ENCODE data around the gene MYRIP. TPM values are rescaled to one million over a fixed set of nuclear protein-coding genes. Genes with fewer than 3 reads are reported as not detected.

Gene MYRIP
- total and polyA plus RNA-seq, 2 of the 4 experiments (the other 2 are of a cell fraction), result not detected

- no peaks in the 10 kb centered on the region for H4K20me1 ChIP-seq (ENCODE audit: insufficient read depth, low read length)
- H3K79me1 ChIP-seq (ENCODE audit: low read depth in 1 of 2, low read length in 2 of 2), result no peaks in the 10 kb centered on the region
- no peak overlapping the region for H2BK15ac ChIP-seq (ENCODE audit: low read depth, low read length)
- no peak overlapping the region for H3K4me2 ChIP-seq (ENCODE audit: low read depth, low read length)
- H3K9me3 ChIP-seq (ENCODE audit: control insufficient read depth, insufficient read depth, low read length), result no peaks in the 10 kb centered on the region
- no peak overlapping the region for H3K27ac ChIP-seq (ENCODE audit: insufficient read depth, low read length)
- no peaks in the 10 kb centered on the region; the same call in 1 of the 2 replicates for H3K4me1 ChIP-seq (ENCODE audit: control insufficient read depth, insufficient read depth, low read length)
- dilution Hi-C loops (cut with HindIII; ENCODE audit: low sequenced_read_pairs, unreplicated experiment) (no loop called here), in situ Hi-C loops (cut with MboI; ENCODE audit: low sequenced_read_pairs) (no loop called here), intact Hi-C loops (cut with micrococcal nuclease) (no loop called here)
- H3K23ac ChIP-seq (ENCODE audit: low read depth, low read length), result no peak overlapping the region
- TF ChIP-seq MAZ (IDR thresholded peaks at IDR 0.05; ENCODE audit: borderline replicate concordance, low read depth, low read length) (no peak), MXI1 (IDR thresholded peaks at IDR 0.05; ENCODE audit: borderline replicate concordance, low read depth, low read length) (no peak), FOS (IDR thresholded peaks at IDR 0.05; ENCODE audit: low read depth, low read length) (no peak), ELK1 (IDR thresholded peaks at IDR 0.05; ENCODE audit: borderline replicate concordance, low read depth, low read length) (no peak), MAFK (IDR thresholded peaks at IDR 0.05; ENCODE audit: low read depth, low read length) (no peak), CEBPB (IDR thresholded peaks at IDR 0.05; ENCODE audit: low read depth, low read length) (no peak), NFE2L2 (IDR thresholded peaks at IDR 0.05; ENCODE audit: low read depth, low read length) (no peak), RFX5 (IDR thresholded peaks at IDR 0.05; ENCODE audit: low read depth, low read length) (no peak), RCOR1 (IDR thresholded peaks at IDR 0.05; ENCODE audit: insufficient replicate concordance, low read length) (no peak), CTCF (conservative IDR thresholded peaks at IDR 0.05; ENCODE audit: low read depth, low read length) (no peak)
- H2AK9ac ChIP-seq (replicated peaks; ENCODE audit: low read depth, low read length, poor library complexity), result no peak overlapping the region
- no peak overlapping the region for H3K56ac ChIP-seq (ENCODE audit: extremely low read depth, insufficient read depth, low read length)
- no peak overlapping the region for H2AFZ ChIP-seq (replicated peaks; ENCODE audit: low read length, poor library complexity)
- no peak overlapping the region for H3K4ac ChIP-seq (ENCODE audit: low read depth, low read length)
- no peak overlapping the region for H3K18ac ChIP-seq (ENCODE audit: low read depth, low read length)
- no peak overlapping the region for H2BK120ac ChIP-seq (ENCODE audit: low read depth, low read length)
- no peak overlapping the region for H2BK5ac ChIP-seq (ENCODE audit: low read depth, low read length, poor library complexity, severe bottlenecking)
- POLR2A ChIA-PET (ENCODE audit: unreplicated experiment), result no interaction called here
- BruUV-seq (replicated peaks), result no TSS peak
- ATAC-seq (ENCODE audit: low read depth) (no peak), DNase-seq (no peak)
- H4K8ac ChIP-seq (ENCODE audit: low read depth in 2 of 2, low read length in 2 of 2), result no peak overlapping the region
- H2AK5ac ChIP-seq (ENCODE audit: low read depth, low read length), result no peak overlapping the region
- no CpG with 5 or more reads among the region's 2 CpGs for WGBS, 2 experiments (ENCODE audit: extremely low coverage in 2 of 2, insufficient read length in 1 of 2)
- H2BK20ac ChIP-seq (ENCODE audit: low read depth, low read length), result no peak overlapping the region
- H3K14ac ChIP-seq (replicated peaks; ENCODE audit: low read depth, low read length), result no peak overlapping the region
- no peak overlapping the region for H3K9ac ChIP-seq (ENCODE audit: low read depth, low read length)
- no peak overlapping the region for H4K5ac ChIP-seq (ENCODE audit: low read depth, low read length)
- H3K4me3 ChIP-seq (ENCODE audit: insufficient read depth, low read depth, low read length), result no peak overlapping the region
- CTCF ChIA-PET, result interaction anchor here (0.6 kb wide), 1 partner anchor 108 kb away, joined by 6 read pairs; no protein-coding TSS in a partner anchor
- no peaks in the 10 kb centered on the region for H3K27me3 ChIP-seq (ENCODE audit: control insufficient read depth, insufficient read depth, low read length)
- H4K91ac ChIP-seq (ENCODE audit: insufficient read depth, low read depth, low read length), result no peak overlapping the region
- no peaks in the 10 kb centered on the region for H3K36me3 ChIP-seq (ENCODE audit: control insufficient read depth, insufficient read depth, low read length)
- no peaks in the 10 kb centered on the region for H3K9me1 ChIP-seq (ENCODE audit: insufficient read depth, low read length)
These were observed 488.7 kb downstream of the MYRIP start for GRCh38 chr3:40298075-40298474.
